Memory B cell (primary cell): Measurements from ENCODE around the gene MRPL52.
"Not testable (repeated sequence)": the region's sequence is repeated elsewhere in the genome, so short reads cannot be mapped to it uniquely, and the experiment has no call there.

Experiments
- ATAC-seq: fragments of 150-1000 bp; cut with Tn5 transposase; 2 replicates; pipeline ENCODE4 v1.10.0; 2021; ENCODE audit warnings: low read depth, mild to moderate bottlenecking, moderate library complexity
- DNase-seq, 2 donors: peaks; one replicate each; pipeline ENCODE4 v3.0.0; 2022; ENCODE audit warnings: low spot score in 2 of 2
- H3K27ac Mint-ChIP-seq: one replicate; pipeline ENCODE4 v1.8.0; 2022; ENCODE audit warnings: mild to moderate bottlenecking, moderate library complexity, mixed read lengths
- H3K27me3 Mint-ChIP-seq: one replicate; pipeline ENCODE4 v1.8.0; 2022; ENCODE audit warnings: mixed read lengths
- H3K36me3 Mint-ChIP-seq: one replicate; pipeline ENCODE4 v1.8.0; 2022; ENCODE audit warnings: mild to moderate bottlenecking, mixed read lengths
- H3K4me1 Mint-ChIP-seq: one replicate; pipeline ENCODE4 v1.8.0; 2022; ENCODE audit warnings: mixed read lengths
- H3K4me3 Mint-ChIP-seq: one replicate; pipeline ENCODE4 v1.8.0; 2022; ENCODE audit warnings: mild to moderate bottlenecking, moderate library complexity, mixed read lengths
- H3K9me3 Mint-ChIP-seq: one replicate; pipeline ENCODE4 v1.8.0; 2022; ENCODE audit warnings: mixed read lengths

MRPL52 gene

GRCh38 chr14:22850944-22851764 is 21.5 kb downstream of the MRPL52 start:
- Mint-ChIP-seq H3K27me3 (peaks cover 9% of the 10 kb centered on the region), H3K9me3 (no peaks in the 10 kb centered on the region), H3K36me3 (no peaks in the 10 kb centered on the region), H3K27ac (no peak overlapping the region), H3K4me3 (no peak overlapping the region), H3K4me1 (peaks cover 7% of the 10 kb centered on the region)
- no peak for ATAC-seq
- DNase-seq: no peak

GRCh38 chr14:22852178-22852577 is 22.5 kb downstream of the MRPL52 start:
- H3K27ac Mint-ChIP-seq, H3K27me3 Mint-ChIP-seq, ATAC-seq, H3K9me3 Mint-ChIP-seq, H3K36me3 Mint-ChIP-seq, DNase-seq, H3K4me1 Mint-ChIP-seq, H3K4me3 Mint-ChIP-seq: not testable (repeated sequence)

- H3K4me3 Mint-ChIP-seq: no peak overlapping the region
Observed at GRCh38 chr14:22852599-22852939, 22.9 kb downstream of the MRPL52 start.

GRCh38 chr14:22852940-22853767 is 23.5 kb downstream of the MRPL52 start:
- DNase-seq (peak; percentile 98 to 100), ATAC-seq (peak; percentile 93)
- Mint-ChIP-seq H3K4me1 (peaks cover 7% of the 10 kb centered on the region), H3K36me3 (peaks cover 2% of the 10 kb centered on the region), H3K9me3 (no peaks in the 10 kb centered on the region), H3K27ac (peak overlapping the region; percentile 56), H3K4me3 (peak overlapping the region; percentile 85), H3K27me3 (peaks cover 2% of the 10 kb centered on the region)

More at GRCh38 chr14:22852599-22852939, 22.9 kb downstream of the MRPL52 start:
- H3K9me3 Mint-ChIP-seq: no peaks in the 10 kb centered on the region
- peaks cover 7% of the 10 kb centered on the region for H3K4me1 Mint-ChIP-seq
- DNase-seq (no peak), ATAC-seq (no peak)
- H3K27me3 Mint-ChIP-seq: peaks cover 2% of the 10 kb centered on the region
- H3K27ac Mint-ChIP-seq: peak overlapping the region; percentile 56
- peaks cover 2% of the 10 kb centered on the region for H3K36me3 Mint-ChIP-seq

- not testable (repeated sequence) for H3K4me1 Mint-ChIP-seq, H3K27ac Mint-ChIP-seq, H3K36me3 Mint-ChIP-seq, DNase-seq, H3K9me3 Mint-ChIP-seq, H3K27me3 Mint-ChIP-seq, ATAC-seq, H3K4me3 Mint-ChIP-seq
Observed at GRCh38 chr14:22854296-22854695, 24.6 kb downstream of the MRPL52 start.

- Mint-ChIP-seq H3K4me3 (no peak overlapping the region), H3K27ac (no peak overlapping the region), H3K27me3 (peaks cover 2% of the 10 kb centered on the region), H3K9me3 (no peaks in the 10 kb centered on the region), H3K4me1 (peaks cover 7% of the 10 kb centered on the region), H3K36me3 (peaks cover 2% of the 10 kb centered on the region)
- ATAC-seq (no peak), DNase-seq (no peak)
Observed at GRCh38 chr14:22854963-22855724, 25.5 kb downstream of the MRPL52 start.

GRCh38 chr14:22856428-22856827 is 26.7 kb downstream of the MRPL52 start:
- Mint-ChIP-seq H3K4me1 (peaks cover 7% of the 10 kb centered on the region), H3K27me3 (peaks cover 2% of the 10 kb centered on the region), H3K9me3 (no peaks in the 10 kb centered on the region), H3K27ac (no peak overlapping the region), H3K36me3 (peaks cover 2% of the 10 kb centered on the region), H3K4me3 (no peak overlapping the region)
- DNase-seq (no peak), ATAC-seq (no peak)

- H3K4me1 Mint-ChIP-seq, H3K27ac Mint-ChIP-seq, H3K9me3 Mint-ChIP-seq, H3K36me3 Mint-ChIP-seq, H3K27me3 Mint-ChIP-seq, DNase-seq, ATAC-seq, H3K4me3 Mint-ChIP-seq: not testable (repeated sequence)
Observed at GRCh38 chr14:22860377-22860776, 30.7 kb downstream of the MRPL52 start.

- DNase-seq (no peak), ATAC-seq (no peak)
- no peak overlapping the region for H3K4me3 Mint-ChIP-seq
- H3K36me3 Mint-ChIP-seq: no peaks in the 10 kb centered on the region
- H3K27me3 Mint-ChIP-seq: no peaks in the 10 kb centered on the region
- H3K27ac Mint-ChIP-seq: no peak overlapping the region
- peaks cover 2% of the 10 kb centered on the region for H3K4me1 Mint-ChIP-seq
- no peaks in the 10 kb centered on the region for H3K9me3 Mint-ChIP-seq
Observed at GRCh38 chr14:22861651-22862050, 32.0 kb downstream of the MRPL52 start.

- Mint-ChIP-seq H3K9me3 (no peaks in the 10 kb centered on the region), H3K27ac (no peak overlapping the region), H3K27me3 (no peaks in the 10 kb centered on the region), H3K36me3 (no peaks in the 10 kb centered on the region), H3K4me3 (no peak overlapping the region), H3K4me1 (peaks cover 2% of the 10 kb centered on the region)
- DNase-seq: no peak
- no peak for ATAC-seq
Observed at GRCh38 chr14:22864979-22865378, 35.3 kb downstream of the MRPL52 start.

GRCh38 chr14:22865424-22866405 is 36.0 kb downstream of the MRPL52 start:
- no peak for DNase-seq
- Mint-ChIP-seq H3K27me3 (no peaks in the 10 kb centered on the region), H3K9me3 (no peaks in the 10 kb centered on the region), H3K4me1 (peaks cover 2% of the 10 kb centered on the region), H3K36me3 (no peaks in the 10 kb centered on the region), H3K4me3 (no peak overlapping the region), H3K27ac (no peak overlapping the region)
- no peak for ATAC-seq

- peak overlapping the region; percentile 29 for H3K27ac Mint-ChIP-seq
- DNase-seq: no peak
Observed at GRCh38 chr14:22866874-22867273, 37.2 kb downstream of the MRPL52 start.

GRCh38 chr14:22870811-22871223 is 41.1 kb downstream of the MRPL52 start:
- Mint-ChIP-seq H3K27me3 (no peaks in the 10 kb centered on the region), H3K4me1 (peaks cover 13% of the 10 kb centered on the region), H3K4me3 (peak overlapping the region; percentile 92), H3K27ac (peak overlapping the region; percentile 96), H3K9me3 (no peaks in the 10 kb centered on the region), H3K36me3 (peaks cover 4% of the 10 kb centered on the region)
- DNase-seq: peak in 1 of 2 donors; percentile 14
- peak; percentile 50 for ATAC-seq

More at GRCh38 chr14:22866874-22867273, 37.2 kb downstream of the MRPL52 start:
- no peaks in the 10 kb centered on the region for H3K27me3 Mint-ChIP-seq
- no peak overlapping the region for H3K4me3 Mint-ChIP-seq
- peaks cover 5% of the 10 kb centered on the region for H3K4me1 Mint-ChIP-seq
- no peaks in the 10 kb centered on the region for H3K9me3 Mint-ChIP-seq
- H3K36me3 Mint-ChIP-seq: no peaks in the 10 kb centered on the region
- ATAC-seq: no peak
